HepG2 (cell line): ENCODE measurements around the gene JPH4. TPM values are rescaled to one million over a fixed set of nuclear protein-coding genes. Genes with fewer than 3 reads are reported as not detected.

ENCODE experiments used
- BATF2 ChIP-seq: sonication (generic); formaldehyde crosslinking; IDR thresholded peaks from 2 replicates; pipeline ENCODE4 v1.8.0; 2022; ENCODE audit warnings: mild to moderate bottlenecking, missing genetic modification reagents, moderate library complexity
- DMTF1 ChIP-seq: sonication (generic); formaldehyde crosslinking; IDR thresholded peaks from 2 replicates; pipeline ENCODE4 v1.4.0; 2020; ENCODE audit warnings: mild to moderate bottlenecking, missing genetic modification reagents
- FOXK1 ChIP-seq: sonication (generic); formaldehyde crosslinking; IDR thresholded peaks from 2 replicates; pipeline ENCODE4 v1.4.0; 2020; ENCODE audit warnings: low read depth, missing genetic modification reagents, borderline replicate concordance
- HOXA3 ChIP-seq: sonication (generic); formaldehyde crosslinking; IDR thresholded peaks from 2 replicates; pipeline ENCODE4 v1.5.0; 2020; ENCODE audit warnings: missing genetic modification reagents
- ISL2 ChIP-seq: sonication (generic); formaldehyde crosslinking; IDR thresholded peaks from 2 replicates; pipeline ENCODE4 v1.5.0; 2020; ENCODE audit warnings: missing genetic modification reagents
- KDM3A ChIP-seq: IDR thresholded peaks from 2 replicates; pipeline ENCODE4 v1.6.1; 2018; ENCODE audit warnings: low read depth, missing compliant biosample characterization
- MEF2D ChIP-seq: sonication (generic); formaldehyde crosslinking; IDR thresholded peaks from 2 replicates; pipeline ENCODE4 v1.5.1; 2020; ENCODE audit warnings: mild to moderate bottlenecking, missing genetic modification reagents
- SMAD3 ChIP-seq: sonication (generic); formaldehyde crosslinking; IDR thresholded peaks from 2 replicates; pipeline ENCODE4 v1.4.0; 2020; ENCODE audit warnings: missing genetic modification reagents
- SRF ChIP-seq: IDR thresholded peaks from 2 replicates; pipeline ENCODE4 v1.6.1; 2011; ENCODE audit warnings: mild to moderate bottlenecking, low read depth, low read length, moderate library complexity
- TOPORS ChIP-seq: sonication (generic); formaldehyde crosslinking; IDR thresholded peaks from 2 replicates; pipeline ENCODE4 v1.8.0; 2023; ENCODE audit warnings: mild to moderate bottlenecking, missing genetic modification reagents
- U2AF2 ChIP-seq: fragments of 200-400 bp; formaldehyde crosslinking; IDR thresholded peaks from 2 replicates; pipeline ENCODE4 v1.6.1; 2017; ENCODE audit warnings: low read depth, mild to moderate bottlenecking, low read length
- ZNF20 ChIP-seq: sonication (generic); formaldehyde crosslinking; IDR thresholded peaks from 2 replicates; pipeline ENCODE4 v1.4.0; 2020; ENCODE audit warnings: mild to moderate bottlenecking, moderate library complexity, missing genetic modification reagents
- ZNF225 ChIP-seq: sonication (generic); formaldehyde crosslinking; IDR thresholded peaks from 2 replicates; pipeline ENCODE4 v1.4.0; 2020; ENCODE audit warnings: mild to moderate bottlenecking, missing genetic modification reagents
- ZNF468 ChIP-seq: sonication (generic); formaldehyde crosslinking; IDR thresholded peaks from 2 replicates; pipeline ENCODE4 v1.8.0; 2022; ENCODE audit warnings: mild to moderate bottlenecking, moderate library complexity, missing genetic modification reagents
- ZNF687 ChIP-seq: sonication (generic); formaldehyde crosslinking; IDR thresholded peaks from 2 replicates; pipeline ENCODE4 v1.5.1; 2020; ENCODE audit warnings: mild to moderate bottlenecking, missing genetic modification reagents, moderate library complexity
- ZNF724P ChIP-seq: sonication (generic); formaldehyde crosslinking; IDR thresholded peaks from 2 replicates; pipeline ENCODE4 v1.8.0; 2022; ENCODE audit warnings: missing genetic modification reagents, borderline replicate concordance
- polyA plus RNA-seq, 8 experiments: library from polyadenylated mRNA; depleted of rRNA in 3 of 8; stranded (reverse) in 7 of 8; unstranded in 1 of 8; fragments of >200 nt; fragmentation: Illumina TruSeq in 4 of 8; extraction: Trizol in 4 of 8; gene quantifications; 2 replicates each; pipeline versions ENCODE4 v1.2.1 to v1.2.3, GENCODE V29; 2011 to 2016; ENCODE audit warnings: low read depth in 4 of 8, missing spikeins in 1 of 8, mixed read lengths in 1 of 8; ENCODE audit not compliant: insufficient read depth in 1 of 8
- total RNA-seq, 5 experiments: library from RNA; depleted of rRNA; stranded (reverse); fragments of >200 nt; fragmentation: Illumina TruSeq; extraction: Trizol; gene quantifications; 2 replicates each; pipeline ENCODE4 v1.2.3, GENCODE V29; 2016; ENCODE audit warnings: low read depth in 1 of 5
- TF ChIP-seq, protein P1 (sequence below): sonication (generic); formaldehyde crosslinking; IDR thresholded peaks from 2 replicates; pipeline ENCODE4 v1.4.0; 2020; ENCODE audit warnings: mild to moderate bottlenecking, missing genetic modification reagents
- TF ChIP-seq, protein P2 (sequence below): IDR thresholded peaks from 2 replicates; pipeline ENCODE4 v1.6.1; 2016

JPH4 gene
- total and polyA plus RNA-seq, 2 of the 13 experiments (the other 11 are each of a cell fraction or from before 2014, with no cell fraction given) = 0.08 to 0.22 TPM

DNA sequence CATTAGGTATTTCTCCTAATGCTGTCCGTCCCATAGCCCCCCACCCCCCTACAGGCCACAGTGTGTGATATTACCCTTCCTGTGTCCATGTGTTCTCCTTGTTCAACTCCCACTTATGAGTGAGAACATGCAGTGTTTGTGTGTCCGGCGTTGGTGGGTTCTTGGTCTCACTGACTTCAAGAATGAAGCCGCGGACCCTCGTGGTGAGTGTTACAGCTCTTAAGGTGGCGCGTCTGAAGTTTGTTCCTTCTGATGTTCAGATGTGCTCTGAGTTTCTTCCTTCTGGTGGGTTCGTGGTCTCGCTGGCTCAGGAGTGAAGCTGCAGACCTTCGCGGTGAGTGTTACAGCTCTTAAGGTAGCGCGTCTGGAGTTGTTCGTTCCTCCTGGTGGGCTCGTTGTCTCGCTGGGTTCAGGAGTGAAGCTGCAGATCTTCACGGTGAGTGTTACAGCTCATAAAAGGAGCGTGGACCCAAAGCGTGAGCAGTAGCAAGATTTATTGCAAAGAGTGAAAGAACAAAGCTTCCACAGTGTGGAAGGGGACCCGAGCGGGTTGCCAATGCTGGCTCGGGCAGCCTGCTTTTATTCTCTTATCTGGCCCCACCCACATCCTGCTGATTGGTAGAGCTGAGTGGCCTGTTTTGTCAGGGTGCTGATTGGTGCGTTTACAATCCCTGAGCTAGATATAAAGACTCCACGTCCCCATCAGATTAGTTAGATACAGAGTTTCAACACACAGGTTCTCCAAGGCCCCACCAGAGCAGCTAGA, 5.4 kb upstream of the JPH4 start (continued):
- TF ChIP-seq BATF2 (CRISPR knock-in tag) = peak; percentile 95
- 0 out of 2 replicates have a peak, but pooled peaks have one; percentile 55 for TF ChIP-seq SRF
- peak; percentile 83 for TF ChIP-seq MEF2D (CRISPR knock-in tag)
- peak; percentile 75; the same call in 1 of the 2 replicates for TF ChIP-seq HOXA3
- TF ChIP-seq DMTF1 (CRISPR knock-in tag) = peak; percentile 96; the same call in 1 of the 2 replicates
- TF ChIP-seq, protein P1, sequence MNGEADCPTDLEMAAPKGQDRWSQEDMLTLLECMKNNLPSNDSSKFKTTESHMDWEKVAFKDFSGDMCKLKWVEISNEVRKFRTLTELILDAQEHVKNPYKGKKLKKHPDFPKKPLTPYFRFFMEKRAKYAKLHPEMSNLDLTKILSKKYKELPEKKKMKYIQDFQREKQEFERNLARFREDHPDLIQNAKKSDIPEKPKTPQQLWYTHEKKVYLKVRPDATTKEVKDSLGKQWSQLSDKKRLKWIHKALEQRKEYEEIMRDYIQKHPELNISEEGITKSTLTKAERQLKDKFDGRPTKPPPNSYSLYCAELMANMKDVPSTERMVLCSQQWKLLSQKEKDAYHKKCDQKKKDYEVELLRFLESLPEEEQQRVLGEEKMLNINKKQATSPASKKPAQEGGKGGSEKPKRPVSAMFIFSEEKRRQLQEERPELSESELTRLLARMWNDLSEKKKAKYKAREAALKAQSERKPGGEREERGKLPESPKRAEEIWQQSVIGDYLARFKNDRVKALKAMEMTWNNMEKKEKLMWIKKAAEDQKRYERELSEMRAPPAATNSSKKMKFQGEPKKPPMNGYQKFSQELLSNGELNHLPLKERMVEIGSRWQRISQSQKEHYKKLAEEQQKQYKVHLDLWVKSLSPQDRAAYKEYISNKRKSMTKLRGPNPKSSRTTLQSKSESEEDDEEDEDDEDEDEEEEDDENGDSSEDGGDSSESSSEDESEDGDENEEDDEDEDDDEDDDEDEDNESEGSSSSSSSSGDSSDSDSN (CRISPR knock-in tag) = peak; percentile 93
- peak; percentile 88 for TF ChIP-seq ISL2 (CRISPR knock-in tag)
- peak; percentile 47; the same call in 1 of the 2 replicates for TF ChIP-seq ZNF687
- 0 out of 2 replicates have a peak, but pooled peaks have one; percentile 71 for TF ChIP-seq U2AF2
- peak; percentile 76 for TF ChIP-seq FOXK1 (CRISPR knock-in tag)
- TF ChIP-seq ZNF724P (CRISPR knock-in tag) = peak; percentile 90; the same call in 1 of the 2 replicates
- TF ChIP-seq, protein P2, sequence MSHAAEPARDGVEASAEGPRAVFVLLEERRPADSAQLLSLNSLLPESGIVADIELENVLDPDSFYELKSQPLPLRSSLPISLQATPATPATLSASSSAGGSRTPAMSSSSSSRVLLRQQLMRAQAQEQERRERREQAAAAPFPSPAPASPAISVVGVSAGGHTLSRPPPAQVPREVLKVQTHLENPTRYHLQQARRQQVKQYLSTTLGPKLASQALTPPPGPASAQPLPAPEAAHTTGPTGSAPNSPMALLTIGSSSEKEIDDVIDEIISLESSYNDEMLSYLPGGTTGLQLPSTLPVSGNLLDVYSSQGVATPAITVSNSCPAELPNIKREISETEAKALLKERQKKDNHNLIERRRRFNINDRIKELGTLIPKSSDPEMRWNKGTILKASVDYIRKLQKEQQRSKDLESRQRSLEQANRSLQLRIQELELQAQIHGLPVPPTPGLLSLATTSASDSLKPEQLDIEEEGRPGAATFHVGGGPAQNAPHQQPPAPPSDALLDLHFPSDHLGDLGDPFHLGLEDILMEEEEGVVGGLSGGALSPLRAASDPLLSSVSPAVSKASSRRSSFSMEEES = peak; percentile 63
- TF ChIP-seq KDM3A (CRISPR knock-in tag) = peak; percentile 80
- peak; percentile 97 for TF ChIP-seq TOPORS (CRISPR knock-in tag)
- TF ChIP-seq ZNF20 (CRISPR knock-in tag) = peak; percentile 77
- peak; percentile 95; the same call in 1 of the 2 replicates for TF ChIP-seq ZNF468 (CRISPR knock-in tag)
- TF ChIP-seq SMAD3 (CRISPR knock-in tag) = peak; percentile 95
- peak; percentile 87; the same call in 1 of the 2 replicates for TF ChIP-seq ZNF225
